GM12878 (cell line): ENCODE measurements around the gene NR2F1-AS1. TPM values are rescaled to one million over a fixed set of nuclear protein-coding genes. Genes with fewer than 3 reads are reported as not detected.

ENCODE experiments used
- ATAC-seq: fragments of 200-7000 bp; cut with Tn5 transposase; 3 replicates; pipeline ENCODE4 v1.9.1; 2020; ENCODE audit warnings: mild to moderate bottlenecking, moderate library complexity
- BruUV-seq: library from RNA; stranded (reverse); fragments of 400-500 nt; replicated peaks from 2 replicates; lab custom pipeline; 2021; lab: Mats Ljungman, UMichigan
- CTCF ChIA-PET: fragments of 300-600 bp; sonication (Branson Sonifier 250); formaldehyde crosslinking; extraction: SDS; loops from one replicate; lab custom pipeline; 2021; ENCODE audit warnings: inconsistent platforms; lab: Yijun Ruan, JAX
- POLR2A ChIA-PET: fragments of 350-600 bp; formaldehyde crosslinking; extraction: SDS; loops from one replicate; lab custom pipeline; 2021; ENCODE audit warnings: inconsistent platforms; lab: Charles Lee
- RAD21 ChIA-PET: fragments of 300-600 bp; sonication (Branson Sonifier 250); formaldehyde crosslinking; loops from one replicate; lab custom pipeline; 2023; ENCODE audit warnings: antibody characterized with exemption; ENCODE audit not compliant: unreplicated experiment; lab: Charles Lee
- SMC1A ChIA-PET: fragments of 300-600 bp; sonication (Branson Sonifier 250); formaldehyde crosslinking; loops from one replicate; lab custom pipeline; 2023; ENCODE audit not compliant: unreplicated experiment, uncharacterized antibody; lab: Charles Lee
- DNase-seq: peaks from one replicate; pipeline ENCODE4 v3.0.0-alpha.2; 2011; ENCODE audit warnings: low read depth, low spot score
- FAIRE-seq: peaks from 3 replicates; lab custom pipeline; 2011; peaks lifted over from hg19 to GRCh38; lab: Jason Lieb, UNC
- H2AFZ ChIP-seq: 2 replicates; pipeline ENCODE4 v1.6.0; 2011; ENCODE audit warnings: low read depth, low read length, control low read depth; ENCODE audit not compliant: control insufficient read depth
- H3K27ac ChIP-seq: 2 replicates; pipeline ENCODE4 v1.5.1; 2011; ENCODE audit warnings: control low read depth; ENCODE audit not compliant: control insufficient read depth, insufficient read depth
- H3K27me3 ChIP-seq, 2 experiments: replicated peaks in 1 of 2; 2 replicates each; pipeline versions ENCODE4 v1.6.0 to v1.6.1; 2011; ENCODE audit warnings: low read length in 1 of 2; ENCODE audit not compliant: control insufficient read depth in 2 of 2, insufficient read depth in 2 of 2
- H3K36me3 ChIP-seq, 2 experiments: 2 replicates each; pipeline ENCODE4 v1.5.1; 2011; ENCODE audit warnings: low read length in 1 of 2; ENCODE audit not compliant: control insufficient read depth in 2 of 2, insufficient read depth in 2 of 2
- H3K4me1 ChIP-seq: 2 replicates; pipeline ENCODE4 v1.6.1; 2011; ENCODE audit warnings: mild to moderate bottlenecking, low read length, moderate library complexity, mixed read lengths; ENCODE audit not compliant: control insufficient read depth, insufficient read depth
- H3K4me2 ChIP-seq: 2 replicates; pipeline ENCODE4 v1.6.0; 2011; ENCODE audit warnings: control low read depth; ENCODE audit not compliant: control insufficient read depth, insufficient read depth
- H3K4me3 ChIP-seq: fragments of 200-600 bp; sonication (generic); 2 replicates; pipeline ENCODE4 v1.5.1; 2016
- H3K79me2 ChIP-seq: 2 replicates; pipeline ENCODE4 v1.6.0; 2011; ENCODE audit warnings: low read length; ENCODE audit not compliant: control insufficient read depth, insufficient read depth
- H3K9ac ChIP-seq: 2 replicates; pipeline ENCODE4 v1.8.0; 2011; ENCODE audit warnings: low read length, control low read depth, mixed read lengths; ENCODE audit not compliant: control insufficient read depth, insufficient read depth
- H3K9me3 ChIP-seq: replicated peaks from 3 replicates; pipeline ENCODE4 v1.5.1; 2011; ENCODE audit warnings: mild to moderate bottlenecking, low read length; ENCODE audit not compliant: control insufficient read depth, insufficient read depth
- H4K20me1 ChIP-seq: 2 replicates; pipeline ENCODE4 v1.6.0; 2011; ENCODE audit not compliant: control insufficient read depth, insufficient read depth
- ASH2L ChIP-seq: fragments of 300-600, 200-600 bp; sonication (generic); IDR thresholded peaks from 2 replicates; pipeline ENCODE4 v1.6.1; 2017; ENCODE audit warnings: low read depth, mild to moderate bottlenecking, borderline replicate concordance
- CBX5 ChIP-seq: sonication (generic); IDR thresholded peaks from 2 replicates; pipeline ENCODE4 v1.6.1; 2016; ENCODE audit warnings: low read depth, moderate library complexity, mild to moderate bottlenecking, inconsistent platforms
- GATAD2B ChIP-seq: fragments of 450-650 bp; conservative IDR thresholded peaks from 2 replicates; pipeline ENCODE4 v1.6.1; 2017; ENCODE audit warnings: low read depth, mild to moderate bottlenecking, moderate library complexity
- IKZF1 ChIP-seq: fragments of 450-650 bp; conservative IDR thresholded peaks from 2 replicates; pipeline ENCODE4 v1.6.1; 2017; ENCODE audit warnings: antibody characterized with exemption, mild to moderate bottlenecking
- MXI1 ChIP-seq: fragments of 150-350 bp; IDR thresholded peaks from 2 replicates; pipeline ENCODE4 v1.6.1; 2011; ENCODE audit warnings: low read depth, mild to moderate bottlenecking, inconsistent platforms, low read length, improper control_type of control experiment
- MYB ChIP-seq: fragments of 150-350 bp; IDR thresholded peaks from 2 replicates; pipeline ENCODE4 v1.6.1; 2014; ENCODE audit warnings: mild to moderate bottlenecking, low read depth, low read length, borderline replicate concordance
- NKRF ChIP-seq: fragments of 450-650 bp; conservative IDR thresholded peaks from 2 replicates; pipeline ENCODE4 v1.6.1; 2017; ENCODE audit warnings: mild to moderate bottlenecking, moderate library complexity
- PBX3 ChIP-seq: IDR thresholded peaks from 2 replicates; pipeline ENCODE4 v1.6.1; 2011; ENCODE audit warnings: mild to moderate bottlenecking, low read depth, low read length, moderate library complexity; ENCODE audit not compliant: insufficient replicate concordance
- PKNOX1 ChIP-seq: fragments of 450-650 bp; IDR thresholded peaks from 2 replicates; pipeline ENCODE4 v1.6.1; 2016; ENCODE audit warnings: mild to moderate bottlenecking
- RUNX3 ChIP-seq: IDR thresholded peaks from 2 replicates; pipeline ENCODE4 v1.6.1; 2012; ENCODE audit warnings: low read length, inconsistent platforms
- SIX5 ChIP-seq: IDR thresholded peaks from 2 replicates; pipeline ENCODE4 v1.6.1; 2011; ENCODE audit warnings: mild to moderate bottlenecking, low read depth, low read length, moderate library complexity; ENCODE audit not compliant: severe bottlenecking
- SP1 ChIP-seq: IDR thresholded peaks from one replicate; pipeline ENCODE4 v1.6.1; 2011; ENCODE audit warnings: low read depth, low read length
- SPI1 ChIP-seq: IDR thresholded peaks from 2 replicates; pipeline ENCODE4 v1.6.1; 2011; ENCODE audit warnings: low read depth, mild to moderate bottlenecking, low read length, moderate library complexity, borderline replicate concordance; ENCODE audit not compliant: insufficient read depth
- SRF ChIP-seq, 2 experiments: IDR thresholded peaks; 2 replicates each; pipeline ENCODE4 v1.6.1; 2011; ENCODE audit warnings: low read depth in 2 of 2, low read length in 2 of 2, mild to moderate bottlenecking in 1 of 2, moderate library complexity in 1 of 2
- ZZZ3 ChIP-seq: IDR thresholded peaks from 2 replicates; pipeline ENCODE4 v1.6.1; 2011; ENCODE audit warnings: low read depth; ENCODE audit not compliant: control insufficient read depth, insufficient read length
- whole genome bisulfite sequencing: methylation state at CpG from one replicate; pipeline ENCODE4 v1.1.6; 2016; ENCODE audit warnings: low lambda C conversion rate; ENCODE audit not compliant: insufficient replicate concordance, insufficient coverage; ENCODE audit errors: missing lambda C conversion rate; 5-methylcytosine and 5-hydroxymethylcytosine counted together
- in situ Hi-C: fragments of 300-500 bp; cut with MboI; formaldehyde crosslinking; loops from 9 replicates; pipeline ENCODE4 v1.14.3; 2018; ENCODE audit warnings: mixed read lengths
- intact Hi-C: fragments of 100-400 bp; cut with micrococcal nuclease; formaldehyde crosslinking; loops from one replicate; pipeline ENCODE4 v1.14.2; 2022; ENCODE audit not compliant: unreplicated experiment
- polyA plus RNA-seq, 11 experiments: library from polyadenylated mRNA; depleted of rRNA in 4 of 11; unstranded in 6 of 11; stranded (reverse) in 5 of 11; fragments of >200 nt; fragmentation: Nextera tagmentation in 4 of 11; fragmentation: Illumina TruSeq in 1 of 11; extraction: Ambion mirVana in 4 of 11; extraction: Trizol in 1 of 11; gene quantifications; 1 replicate in 1 of 11; 2 replicates in 10 of 11; pipeline versions ENCODE4 v1.2.1 to v1.2.3, GENCODE V29; 2011 to 2016; ENCODE audit warnings: inconsistent platforms in 2 of 11, missing spikeins in 2 of 11, low read depth in 1 of 11
- total RNA-seq, 4 experiments: library from RNA; depleted of rRNA in 3 of 4; stranded (reverse); fragments of >200 nt in 3 of 4; fragmentation: Illumina TruSeq in 1 of 4; extraction: Trizol in 1 of 4; gene quantifications; 2 replicates each; pipeline versions ENCODE4 v1.2.1 to v1.2.3, GENCODE V29; 2013 to 2021
- TF ChIP-seq, protein P1 (sequence below): IDR thresholded peaks from 2 replicates; pipeline ENCODE4 v1.6.1; 2012; ENCODE audit warnings: low read depth, low read length, improper control_type of control experiment

NR2F1-AS1 gene
- total and polyA plus RNA-seq, 10 of the 15 experiments (the other 5 are each of a cell fraction or from before 2014, with no cell fraction given) = 0.11 to 0.85 (median 0.27) TPM

DNA sequence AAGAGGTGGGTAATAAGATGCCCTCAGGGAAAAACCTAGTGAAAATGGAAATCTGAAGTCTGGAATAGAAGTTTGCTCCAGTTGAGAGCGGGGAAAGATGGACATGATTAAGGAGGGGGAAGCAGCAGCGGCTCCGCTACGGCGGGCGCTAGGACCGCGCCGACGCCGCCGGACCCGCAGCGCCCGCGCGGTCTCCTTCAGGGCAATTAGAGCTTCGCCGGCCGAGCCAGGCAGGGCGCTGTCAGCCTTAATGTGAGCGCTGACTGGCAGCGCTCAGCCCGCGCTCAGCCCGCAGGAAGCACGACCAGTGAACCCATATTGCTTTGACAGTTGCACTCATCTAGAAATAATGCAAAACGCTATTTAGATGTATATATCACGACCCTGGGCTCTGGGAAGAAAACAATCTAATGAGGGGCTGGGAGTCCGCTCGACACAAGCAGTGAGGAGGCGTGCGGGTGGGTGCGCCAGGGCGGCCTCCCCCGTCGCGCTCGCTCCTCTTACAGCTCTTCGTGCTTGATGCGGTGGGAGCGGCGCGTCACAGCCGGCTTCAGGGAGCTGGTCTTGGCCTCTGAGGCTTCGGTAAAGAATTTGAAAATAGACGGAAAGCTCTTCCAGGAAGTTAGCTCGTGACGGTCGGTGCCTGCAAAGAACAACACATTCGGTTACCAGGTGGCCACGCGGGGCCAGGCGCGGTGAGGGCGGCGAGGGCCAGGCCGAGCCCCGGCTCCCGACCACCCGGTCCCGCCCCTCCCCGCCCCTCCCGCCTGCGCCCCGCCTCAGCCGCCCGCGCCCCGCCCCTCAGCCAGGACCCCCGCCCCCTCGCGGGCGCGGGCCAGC lies 39.7 kb upstream of the NR2F1-AS1 start:
- H3K9me3 ChIP-seq = no peaks in the 10 kb centered on the region
- TF ChIP-seq ZZZ3 = no peak
- no peak for TF ChIP-seq MXI1
- TF ChIP-seq PBX3 = peak; percentile 41
- TF ChIP-seq, protein P1, sequence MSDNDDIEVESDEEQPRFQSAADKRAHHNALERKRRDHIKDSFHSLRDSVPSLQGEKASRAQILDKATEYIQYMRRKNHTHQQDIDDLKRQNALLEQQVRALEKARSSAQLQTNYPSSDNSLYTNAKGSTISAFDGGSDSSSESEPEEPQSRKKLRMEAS = no peak
- TF ChIP-seq NKRF = peak; percentile 50; the same call in 1 of the 2 replicates
- peak; percentile 22; the same call in 1 of the 2 replicates for TF ChIP-seq IKZF1
- TF ChIP-seq GATAD2B = peak; percentile 25; the same call in 1 of the 2 replicates
- no peak for TF ChIP-seq SPI1
- peak; percentile 64 for TF ChIP-seq RUNX3
- no peak for TF ChIP-seq SIX5
- TF ChIP-seq PKNOX1 = peak; percentile 86
- 0 out of 4 replicates have a peak, but pooled peaks of 1 of the 2 experiments have one; percentile 36 for TF ChIP-seq SRF (IDR thresholded peaks at IDR 0.05; ENCODE audit: low read depth in 2 of 2, low read length in 2 of 2)
- no peak for TF ChIP-seq SP1
- 0 out of 2 replicates have a peak, but pooled peaks have one; percentile 52 for TF ChIP-seq CBX5
- TF ChIP-seq MYB = no peak
- TF ChIP-seq ASH2L = no peak

More for the DNA sequence above, 39.7 kb upstream of the NR2F1-AS1 start:
- H3K4me3 ChIP-seq = peak overlapping the region; percentile 86
- intact Hi-C loops (loop anchor here (1.0 to 2.0 kb wide), 2 partner anchors 40 to 54 kb away; no protein-coding TSS in a partner anchor), in situ Hi-C loops (no loop called here)
- DNase-seq (no peak), ATAC-seq (peak; percentile 99), FAIRE-seq (no peak)
- ChIA-PET POLR2A (interaction anchor here (0.6 kb wide), 1 partner anchor 277 kb away, joined by 3 read pairs; no protein-coding TSS in a partner anchor), SMC1A (interaction anchor here (0.5 to 4.1 kb wide), 7 partner anchors 9 to 1159 kb away, joined by 3 to 24 read pairs (median 3); no protein-coding TSS in a partner anchor), CTCF (interaction anchor here (0.6 to 3.8 kb wide), 6 partner anchors 13 to 293 kb away, joined by 3 to 18 read pairs (median 4); no protein-coding TSS in a partner anchor), RAD21 (interaction anchor here (1.0 to 3.2 kb wide), 3 partner anchors 42 to 180 kb away, joined by 3 to 11 read pairs (median 4); no protein-coding TSS in a partner anchor)
- no TSS peak for BruUV-seq
- peaks cover 3% of the 10 kb centered on the region; the same call in 1 of the 2 replicates for H3K4me1 ChIP-seq
- no peaks in the 10 kb centered on the region for H3K27me3 ChIP-seq
- under 1% methylated on average over 50 of the region's 75 CpGs for WGBS
- peak overlapping the region; percentile 76 for H2AFZ ChIP-seq
- H3K79me2 ChIP-seq = no peaks in the 10 kb centered on the region
- H3K36me3 ChIP-seq = no peaks in the 10 kb centered on the region
- H3K27ac ChIP-seq = no peak overlapping the region
- no peaks in the 10 kb centered on the region for H4K20me1 ChIP-seq
- H3K9ac ChIP-seq = no peak overlapping the region
- H3K4me2 ChIP-seq = peak overlapping the region; percentile 83
